Endothelial cell of umbilical vein (primary cell): ENCODE measurements around the gene BBLN. TPM values are rescaled to one million over a fixed set of nuclear protein-coding genes. Genes with fewer than 3 reads are reported as not detected.

Experiments
- BruUV-seq: library from RNA; stranded (reverse); fragments of 400-500 nt; replicated peaks from 2 replicates; lab custom pipeline; 2021; lab: Mats Ljungman, UMichigan
- CTCF ChIA-PET: fragments of 300-600, 350-600 bp; sonication (Branson Sonifier 250); formaldehyde crosslinking; loops from one replicate; lab custom pipeline; 2021; ENCODE audit warnings: antibody characterized with exemption, inconsistent platforms; lab: Charles Lee
- POLR2A ChIA-PET: fragments of 300-600, 350-600 bp; sonication (Branson Sonifier 250); formaldehyde crosslinking; loops from one replicate; lab custom pipeline; 2021; ENCODE audit warnings: antibody characterized with exemption, inconsistent platforms; lab: Charles Lee
- DNase-seq: peaks from one replicate; pipeline ENCODE4 v3.0.0-alpha.2; 2011; ENCODE audit warnings: low read depth, low spot score
- FAIRE-seq: peaks from 2 replicates; lab custom pipeline; 2011; peaks lifted over from hg19 to GRCh38; lab: Jason Lieb, UNC
- H2AFZ ChIP-seq: 2 replicates; pipeline ENCODE4 v1.6.0; 2012; ENCODE audit warnings: low read depth, low read length, control low read depth, inconsistent platforms
- H3K27ac ChIP-seq: 2 replicates; pipeline ENCODE4 v1.5.1; 2011; ENCODE audit warnings: low read depth, mild to moderate bottlenecking, control low read depth, low read length, moderate library complexity; ENCODE audit not compliant: insufficient read depth
- H3K27me3 ChIP-seq, 2 experiments: 2 replicates each; pipeline versions ENCODE4 v1.6.0 to v1.6.1; 2011; ENCODE audit warnings: low read length in 2 of 2, mixed read lengths in 1 of 2; ENCODE audit not compliant: control insufficient read depth in 2 of 2, insufficient read depth in 2 of 2
- H3K36me3 ChIP-seq, 2 experiments: 2 replicates in 1 of 2; 3 replicates in 1 of 2; pipeline ENCODE4 v1.5.1; 2011; ENCODE audit warnings: low read length in 2 of 2, mild to moderate bottlenecking in 1 of 2, moderate library complexity in 1 of 2; ENCODE audit not compliant: control insufficient read depth in 2 of 2, insufficient read depth in 2 of 2; ENCODE audit errors: extremely low read depth in 1 of 2
- H3K4me1 ChIP-seq: 3 replicates; pipeline ENCODE4 v1.5.1; 2011; ENCODE audit warnings: mild to moderate bottlenecking, low read length; ENCODE audit not compliant: control insufficient read depth, insufficient read depth; ENCODE audit errors: extremely low read depth
- H3K4me2 ChIP-seq: 2 replicates; pipeline ENCODE4 v1.6.1; 2011; ENCODE audit warnings: low read length, control low read depth, mixed read lengths; ENCODE audit not compliant: insufficient read depth
- H3K4me3 ChIP-seq, 3 experiments: fragments of 200-600 bp in 1 of 3; sonication (generic), shearing (Covaris generic) in 1 of 3; replicated peaks in 1 of 3; 2 replicates each; pipeline ENCODE4 v1.5.1; 2011 to 2016; ENCODE audit warnings: control low read depth in 3 of 3, low read length in 3 of 3, mild to moderate bottlenecking in 2 of 3, inconsistent platforms in 1 of 3, low read depth in 1 of 3, moderate library complexity in 1 of 3; ENCODE audit not compliant: insufficient read depth in 1 of 3
- H3K79me2 ChIP-seq: 2 replicates; pipeline ENCODE4 v1.6.0; 2012; ENCODE audit warnings: low read length, inconsistent platforms; ENCODE audit not compliant: control insufficient read depth, insufficient read depth
- H3K9ac ChIP-seq: replicated peaks from 2 replicates; pipeline ENCODE3; 2011; ENCODE audit warnings: low read length, control low read depth; ENCODE audit not compliant: insufficient read depth; ENCODE audit errors: extremely low read depth
- H3K9me1 ChIP-seq: replicated peaks from 3 replicates; pipeline ENCODE4 v1.6.0; 2011; ENCODE audit warnings: mild to moderate bottlenecking, low read length; ENCODE audit not compliant: control insufficient read depth, insufficient read depth; ENCODE audit errors: extremely low read depth
- H3K9me3 ChIP-seq: replicated peaks from 2 replicates; pipeline ENCODE4 v1.5.1; 2012; ENCODE audit warnings: low read length, inconsistent platforms; ENCODE audit not compliant: control insufficient read depth, insufficient read depth
- H4K20me1 ChIP-seq: replicated peaks from 2 replicates; pipeline ENCODE3; 2011; ENCODE audit warnings: mild to moderate bottlenecking, low read length; ENCODE audit not compliant: control insufficient read depth, insufficient read depth; ENCODE audit errors: extremely low read depth
- EZH2 ChIP-seq: IDR thresholded peaks from 2 replicates; pipeline ENCODE4 v1.6.1; 2012; ENCODE audit warnings: borderline replicate concordance, low read depth, mild to moderate bottlenecking, moderate library complexity, low read length, inconsistent platforms; ENCODE audit not compliant: severe bottlenecking
- FOS ChIP-seq: IDR thresholded peaks from 2 replicates; pipeline ENCODE4 v1.6.1; 2011; ENCODE audit warnings: mild to moderate bottlenecking, low read length, moderate library complexity, borderline replicate concordance; ENCODE audit not compliant: insufficient read depth
- GATA2 ChIP-seq: IDR thresholded peaks from 2 replicates; pipeline ENCODE4 v1.7.0; 2011; ENCODE audit warnings: low read depth, mild to moderate bottlenecking, moderate library complexity, mixed read lengths, low read length; ENCODE audit not compliant: insufficient read length, insufficient read depth
- JUN ChIP-seq: IDR thresholded peaks from 2 replicates; pipeline ENCODE4 v1.6.1; 2011; ENCODE audit warnings: borderline replicate concordance, low read depth; ENCODE audit not compliant: insufficient read length, insufficient read depth
- MAX ChIP-seq: IDR thresholded peaks from 2 replicates; pipeline ENCODE4 v1.6.1; 2011; ENCODE audit not compliant: insufficient read depth, insufficient read length
- MYC ChIP-seq: IDR thresholded peaks from one replicate; pipeline ENCODE4 v1.6.1; 2011; ENCODE audit warnings: mild to moderate bottlenecking, low read depth, low read length
- POLR2A ChIP-seq: IDR thresholded peaks from 2 replicates; pipeline ENCODE4 v1.6.1; 2012; ENCODE audit warnings: low read depth, mild to moderate bottlenecking, control low read depth, low read length
- POLR2AphosphoS5 ChIP-seq: IDR thresholded peaks from 2 replicates; pipeline ENCODE4 v1.6.1; 2012; ENCODE audit warnings: low read depth, mild to moderate bottlenecking, control low read depth, low read length, moderate library complexity; ENCODE audit not compliant: insufficient read depth
- dilution Hi-C: fragments of 300-500 bp; cut with MboI; formaldehyde crosslinking; loops from one replicate; pipeline ENCODE4 v1.15.0; 2019; ENCODE audit warnings: low sequenced_read_pairs; ENCODE audit not compliant: extremely low pct_ligation_motif_present
- intact Hi-C: fragments of 100-400 bp; cut with micrococcal nuclease; formaldehyde crosslinking; loops from one replicate; pipeline ENCODE4 v1.10.0; 2022
- polyA plus RNA-seq, 4 experiments: library from polyadenylated mRNA; depleted of rRNA in 3 of 4; stranded (reverse) in 3 of 4; unstranded in 1 of 4; fragments of >200 nt; gene quantifications; 2 replicates each; pipeline versions ENCODE4 v1.2.1 to v1.2.3, GENCODE V29; 2011 to 2012; ENCODE audit warnings: missing spikeins in 1 of 4
- total RNA-seq: library from RNA; stranded (reverse); gene quantifications from 2 replicates; pipeline ENCODE4 v1.2.3, GENCODE V29; 2021
- TF ChIP-seq, protein P1 (sequence below), 2 donors: IDR thresholded peaks; 1 replicate in 1 of 2; 2 replicates in 1 of 2; pipeline ENCODE4 v1.5.1; 2011; ENCODE audit warnings: low read length in 2 of 2, mild to moderate bottlenecking in 2 of 2, moderate library complexity in 2 of 2, control low read depth in 1 of 2, inconsistent platforms in 1 of 2, low read depth in 1 of 2; ENCODE audit not compliant: insufficient read depth in 1 of 2; ENCODE audit errors: extremely low read depth in 1 of 2

The BBLN gene
- total and polyA plus RNA-seq, 2 donors (not counting 3 experiments of a cell fraction or from before 2014, with no cell fraction given) = 51.0 to 124 TPM

GRCh38 chr9:128190013-128190412, 29.9 kb downstream of the BBLN start:
- intact Hi-C loops (loop anchor here (2.0 kb wide), 1 partner anchor 29 kb away; the partner anchor contains the start of gene BBLN), dilution Hi-C loops (no loop called here)

More at GRCh38 chr9:128190013-128190412, 29.9 kb downstream of the BBLN start:
- H3K27ac ChIP-seq = no peak overlapping the region
- no peaks in the 10 kb centered on the region for H3K9me3 ChIP-seq
- H3K36me3 ChIP-seq = peaks cover 7 to 21% of the 10 kb centered on the region in 2 experiments
- H3K9ac ChIP-seq = no peak overlapping the region
- CTCF ChIA-PET = interaction anchor here (0.5 to 1.9 kb wide), 8 partner anchors 14 to 254 kb away, joined by 3 to 6 read pairs (median 4); no protein-coding TSS in a partner anchor
- FAIRE-seq = no peak
- H3K4me1 ChIP-seq = peaks cover 11% of the 10 kb centered on the region
- DNase-seq = no peak
- TSS peak; percentile 22 for BruUV-seq
- no peak overlapping the region for H2AFZ ChIP-seq
- no peaks in the 10 kb centered on the region for H3K9me1 ChIP-seq
- H3K4me2 ChIP-seq = no peak overlapping the region
- POLR2A ChIA-PET = no interaction called here
- peaks cover 17% of the 10 kb centered on the region for H3K79me2 ChIP-seq
- H4K20me1 ChIP-seq = no peaks in the 10 kb centered on the region
- TF ChIP-seq MAX = no peak
- no peak for TF ChIP-seq JUN
- TF ChIP-seq GATA2 = no peak
- TF ChIP-seq POLR2AphosphoS5 = no peak
- TF ChIP-seq MYC = no peak
- TF ChIP-seq, protein P1, sequence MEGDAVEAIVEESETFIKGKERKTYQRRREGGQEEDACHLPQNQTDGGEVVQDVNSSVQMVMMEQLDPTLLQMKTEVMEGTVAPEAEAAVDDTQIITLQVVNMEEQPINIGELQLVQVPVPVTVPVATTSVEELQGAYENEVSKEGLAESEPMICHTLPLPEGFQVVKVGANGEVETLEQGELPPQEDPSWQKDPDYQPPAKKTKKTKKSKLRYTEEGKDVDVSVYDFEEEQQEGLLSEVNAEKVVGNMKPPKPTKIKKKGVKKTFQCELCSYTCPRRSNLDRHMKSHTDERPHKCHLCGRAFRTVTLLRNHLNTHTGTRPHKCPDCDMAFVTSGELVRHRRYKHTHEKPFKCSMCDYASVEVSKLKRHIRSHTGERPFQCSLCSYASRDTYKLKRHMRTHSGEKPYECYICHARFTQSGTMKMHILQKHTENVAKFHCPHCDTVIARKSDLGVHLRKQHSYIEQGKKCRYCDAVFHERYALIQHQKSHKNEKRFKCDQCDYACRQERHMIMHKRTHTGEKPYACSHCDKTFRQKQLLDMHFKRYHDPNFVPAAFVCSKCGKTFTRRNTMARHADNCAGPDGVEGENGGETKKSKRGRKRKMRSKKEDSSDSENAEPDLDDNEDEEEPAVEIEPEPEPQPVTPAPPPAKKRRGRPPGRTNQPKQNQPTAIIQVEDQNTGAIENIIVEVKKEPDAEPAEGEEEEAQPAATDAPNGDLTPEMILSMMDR (IDR thresholded peaks at IDR 0.05; ENCODE audit: extremely low read depth in 1 of 2, insufficient read depth in 1 of 2, low read depth in 1 of 2, low read length in 2 of 2) = no peak
- TF ChIP-seq FOS = no peak
- TF ChIP-seq POLR2A = no peak
- no peak for TF ChIP-seq EZH2
- H3K4me3 ChIP-seq = no peak overlapping the region
- H3K27me3 ChIP-seq = no peaks in the 10 kb centered on the region
